SU-DHL-6 (cell line): ENCODE measurements around the gene HMGCS1.
A peak's percentile ranks its signal among the peaks of the same experiment; 100 is the strongest.

Experiments used
- H2AFZ ChIP-seq: fragments of 200-600 bp; sonication (generic); 2 replicates; pipeline ENCODE4 v1.6.1; 2014; ENCODE audit warnings: low read depth, mild to moderate bottlenecking, moderate library complexity, mixed read lengths, antibody characterized with exemption, low read length; ENCODE audit not compliant: severe bottlenecking
- H3F3A ChIP-seq: fragments of 200-600 bp; shearing (Covaris generic); 2 replicates; pipeline ENCODE4 v1.6.0; 2016; ENCODE audit warnings: antibody characterized with exemption, mild to moderate bottlenecking; ENCODE audit not compliant: insufficient read depth
- H3K27ac ChIP-seq: fragments of 200-600 bp; sonication (generic); 2 replicates; pipeline ENCODE4 v1.5.1; 2016; ENCODE audit warnings: low read depth, mild to moderate bottlenecking, low read length, moderate library complexity, mixed read lengths
- H3K27me3 ChIP-seq: fragments of 200-600 bp; sonication (generic), shearing (Covaris generic); 2 replicates; pipeline ENCODE4 v1.6.0; 2014; ENCODE audit warnings: mild to moderate bottlenecking, low read length
- H3K36me3 ChIP-seq: fragments of 200-600 bp; sonication (generic); 2 replicates; pipeline ENCODE4 v1.6.1; 2014; ENCODE audit warnings: mild to moderate bottlenecking, low read length, mixed read lengths
- H3K4me2 ChIP-seq: fragments of 300-600, 200-600 bp; shearing (Covaris generic), sonication (generic); 2 replicates; pipeline ENCODE4 v1.6.0; 2014; ENCODE audit warnings: low read length, low read depth, mild to moderate bottlenecking; ENCODE audit not compliant: poor library complexity, severe bottlenecking
- H3K4me3 ChIP-seq: fragments of 200-600 bp; sonication (generic); 2 replicates; pipeline ENCODE4 v1.5.1; 2014; ENCODE audit warnings: antibody characterized with exemption, low read length, mild to moderate bottlenecking, mixed read lengths; ENCODE audit not compliant: insufficient read depth, poor library complexity, severe bottlenecking
- H3K79me2 ChIP-seq: fragments of 200-600 bp; sonication (generic); 2 replicates; pipeline ENCODE4 v1.6.1; 2014; ENCODE audit warnings: mild to moderate bottlenecking, low read length, moderate library complexity; ENCODE audit not compliant: insufficient read depth
- H3K9ac ChIP-seq: fragments of 200-600 bp; sonication (generic); 2 replicates; pipeline ENCODE4 v1.7.0; 2014; ENCODE audit warnings: mild to moderate bottlenecking, low read length
- H3K9me2 ChIP-seq: fragments of 200-600 bp; sonication (generic); replicated peaks from 2 replicates; pipeline ENCODE4 v1.6.1; 2014; ENCODE audit warnings: low read length; ENCODE audit not compliant: insufficient read depth
- H3K9me3 ChIP-seq: fragments of 200-600 bp; sonication (generic); 2 replicates; pipeline ENCODE4 v1.6.1; 2014; ENCODE audit warnings: low read length, mixed read lengths; ENCODE audit not compliant: insufficient read depth
- H4K20me1 ChIP-seq: fragments of 200-600 bp; sonication (generic); 2 replicates; pipeline ENCODE4 v1.6.1; 2014; ENCODE audit warnings: low read depth, mild to moderate bottlenecking, antibody characterized with exemption, low read length, moderate library complexity, mixed read lengths
- CTCF ChIP-seq: fragments of 200-600 bp; sonication (generic); IDR thresholded peaks from one replicate; pipeline ENCODE4 v1.5.1; 2017; ENCODE audit warnings: antibody characterized with exemption, mild to moderate bottlenecking, low read length, moderate library complexity; ENCODE audit not compliant: insufficient read depth, poor library complexity, severe bottlenecking
- EZH2phosphoT487 ChIP-seq: fragments of 200-600 bp; sonication (generic), shearing (Covaris generic); conservative IDR thresholded peaks from 2 replicates; pipeline ENCODE4 v1.6.1; 2018; ENCODE audit warnings: mild to moderate bottlenecking, antibody characterized with exemption, low read length, moderate library complexity, mixed read lengths

The HMGCS1 gene

GRCh38 chr5:43315682-43316081 is 2.5 kb upstream of the HMGCS1 start:
- Histone ChIP-seq H3K36me3 (peaks cover 15% of the 10 kb centered on the region), H3K9me3 (no peaks in the 10 kb centered on the region), H3K4me2 (no peak overlapping the region), H2AFZ (no peak overlapping the region), H3K27me3 (no peaks in the 10 kb centered on the region), H3F3A (no peaks in the 10 kb centered on the region), H3K79me2 (peaks cover 25% of the 10 kb centered on the region), H3K27ac (no peak overlapping the region), H3K4me3 (no peak overlapping the region), H3K9ac (no peak overlapping the region), H3K9me2 (no peaks in the 10 kb centered on the region), H4K20me1 (peaks cover 16% of the 10 kb centered on the region)
- TF ChIP-seq EZH2phosphoT487 (no peak), CTCF (no peak)

- peaks cover 29% of the 10 kb centered on the region for H3K79me2 ChIP-seq
- TF ChIP-seq CTCF: no peak
- TF ChIP-seq EZH2phosphoT487: no peak
- H3K9ac ChIP-seq: no peak overlapping the region
- no peak overlapping the region for H3K4me2 ChIP-seq
- H3K9me3 ChIP-seq: no peaks in the 10 kb centered on the region
- H3K27me3 ChIP-seq: no peaks in the 10 kb centered on the region
- no peak overlapping the region for H3K4me3 ChIP-seq
- H2AFZ ChIP-seq: no peak overlapping the region
- no peak overlapping the region for H3K27ac ChIP-seq
- no peaks in the 10 kb centered on the region for H3F3A ChIP-seq
- peaks cover 20% of the 10 kb centered on the region for H3K36me3 ChIP-seq
- no peaks in the 10 kb centered on the region for H3K9me2 ChIP-seq
- peaks cover 20% of the 10 kb centered on the region for H4K20me1 ChIP-seq
These were observed 2.1 kb upstream of the HMGCS1 start for GRCh38 chr5:43315263-43315662.

GRCh38 chr5:43314724-43315123 is 1.5 kb upstream of the HMGCS1 start:
- peak overlapping the region; percentile 15 for H2AFZ ChIP-seq
- TF ChIP-seq EZH2phosphoT487: no peak
- TF ChIP-seq CTCF: no peak
- peak overlapping the region; percentile 89 for H3K27ac ChIP-seq
- peaks cover 35% of the 10 kb centered on the region for H3K79me2 ChIP-seq
- no peak overlapping the region for H3K9ac ChIP-seq
- peak overlapping the region; percentile 56 for H3K4me2 ChIP-seq
- H3K4me3 ChIP-seq: no peak overlapping the region
- H3K36me3 ChIP-seq: peaks cover 22% of the 10 kb centered on the region
- peaks cover 25% of the 10 kb centered on the region for H4K20me1 ChIP-seq
- H3F3A ChIP-seq: no peaks in the 10 kb centered on the region
- no peaks in the 10 kb centered on the region for H3K9me2 ChIP-seq
- no peaks in the 10 kb centered on the region for H3K27me3 ChIP-seq
- no peaks in the 10 kb centered on the region for H3K9me3 ChIP-seq
